Measurements from ENCODE around the gene NFYA. TPM values are rescaled to one million over a fixed set of nuclear protein-coding genes. Genes with fewer than 3 reads are reported as not detected.

Gene NFYA
- total and polyA plus RNA-seq, 12 donors, result 6.4 to 21.4 (median 13.7) TPM

- H3K27me3 ChIP-seq, result no peaks in the 10 kb centered on the region
- TF ChIP-seq POLR2A (IDR thresholded peaks at IDR 0.05) (no peak), CTCF (IDR thresholded peaks at IDR 0.05) (no peak)
- intact Hi-C loops (cut with DNase I), result loop anchor here (2.0 to 10.0 kb wide), 3 partner anchors 132 to 1042 kb away; no protein-coding TSS in a partner anchor
- H3K27ac ChIP-seq, result peak overlapping the region in 1 of 5 donors; percentile 28
- H3K4me1 ChIP-seq (replicated peaks in 1 of 2), result peaks cover 6 to 18% of the 10 kb centered on the region in 2 donors
- peak overlapping the region in 1 of 4 donors; percentile 48 for H3K4me3 ChIP-seq
- WGBS, 4 donors, result 48 to 56% (median 53%) methylated on average over 4 of the region's 4 CpGs
- no peaks in the 10 kb centered on the region for H3K36me3 ChIP-seq (replicated peaks in 1 of 2)
- DNase-seq, result no peak
- H3K9me3 ChIP-seq (replicated peaks in 1 of 3), result no peaks in the 10 kb centered on the region
Observed at GRCh38 chr6:41027241-41027640, 45.5 kb upstream of the NFYA start.

GRCh38 chr6:41027799-41028560 is 44.8 kb upstream of the NFYA start:
- H3K27me3 ChIP-seq, result no peaks in the 10 kb centered on the region
- 3 to 18% (median 6%) methylated on average over 5 to 45 of the region's 45 CpGs for WGBS, 4 donors
- no peaks in the 10 kb centered on the region for H3K36me3 ChIP-seq (replicated peaks in 1 of 2)
- no peaks in the 10 kb centered on the region for H3K9me3 ChIP-seq (replicated peaks in 1 of 3)
- peak overlapping the region in 2 of 5 donors; percentile 51 to 52 for H3K27ac ChIP-seq
- DNase-seq, result peak; percentile 70 to 90 (median 86)
- peaks cover 6 to 15% of the 10 kb centered on the region in 2 donors for H3K4me1 ChIP-seq (replicated peaks in 1 of 2)
- peak overlapping the region in 2 of 4 donors; percentile 20 to 48 for H3K4me3 ChIP-seq
- peak; percentile 94 to 100 (median 98) for TF ChIP-seq CTCF (IDR thresholded peaks at IDR 0.05)
- TF ChIP-seq POLR2A (IDR thresholded peaks at IDR 0.05), result peak in 1 of 2 donors; percentile 9
- intact Hi-C loops (cut with DNase I), result loop anchor here (2.0 to 10.0 kb wide), 3 partner anchors 133 to 1043 kb away; no protein-coding TSS in a partner anchor

GRCh38 chr6:41028561-41029412 is 44.0 kb upstream of the NFYA start:
- WGBS, 4 donors, result 41 to 61% (median 54%) methylated on average over 9 to 13 of the region's 13 CpGs
- intact Hi-C loops (cut with DNase I), result loop anchor here (5.0 to 10.0 kb wide), 2 partner anchors 136 to 1044 kb away; no protein-coding TSS in a partner anchor

More at GRCh38 chr6:41028561-41029412, 44.0 kb upstream of the NFYA start:
- no peak for DNase-seq
- TF ChIP-seq CTCF (IDR thresholded peaks at IDR 0.05) (no peak), POLR2A (IDR thresholded peaks at IDR 0.05) (no peak)
- no peaks in the 10 kb centered on the region for H3K27me3 ChIP-seq
- peak overlapping the region in 2 of 4 donors; percentile 20 to 48 for H3K4me3 ChIP-seq
- no peaks in the 10 kb centered on the region for H3K9me3 ChIP-seq (replicated peaks in 1 of 3)
- peaks cover 6 to 15% of the 10 kb centered on the region in 2 donors for H3K4me1 ChIP-seq (replicated peaks in 1 of 2)
- peak overlapping the region in 2 of 5 donors; percentile 51 to 52 for H3K27ac ChIP-seq
- H3K36me3 ChIP-seq (replicated peaks in 1 of 2), result no peaks in the 10 kb centered on the region
